GM21619 (cell line): ENCODE measurements around the gene ZNF580.
A peak's percentile ranks its signal among the peaks of the same experiment; 100 is the strongest.

Experiments
- ATAC-seq: cut with Tn5 transposase; IDR thresholded peaks from one replicate; pipeline ENCODE4 v1.9.1; 2021; ENCODE audit not compliant: unreplicated experiment

Gene ZNF580

DNA sequence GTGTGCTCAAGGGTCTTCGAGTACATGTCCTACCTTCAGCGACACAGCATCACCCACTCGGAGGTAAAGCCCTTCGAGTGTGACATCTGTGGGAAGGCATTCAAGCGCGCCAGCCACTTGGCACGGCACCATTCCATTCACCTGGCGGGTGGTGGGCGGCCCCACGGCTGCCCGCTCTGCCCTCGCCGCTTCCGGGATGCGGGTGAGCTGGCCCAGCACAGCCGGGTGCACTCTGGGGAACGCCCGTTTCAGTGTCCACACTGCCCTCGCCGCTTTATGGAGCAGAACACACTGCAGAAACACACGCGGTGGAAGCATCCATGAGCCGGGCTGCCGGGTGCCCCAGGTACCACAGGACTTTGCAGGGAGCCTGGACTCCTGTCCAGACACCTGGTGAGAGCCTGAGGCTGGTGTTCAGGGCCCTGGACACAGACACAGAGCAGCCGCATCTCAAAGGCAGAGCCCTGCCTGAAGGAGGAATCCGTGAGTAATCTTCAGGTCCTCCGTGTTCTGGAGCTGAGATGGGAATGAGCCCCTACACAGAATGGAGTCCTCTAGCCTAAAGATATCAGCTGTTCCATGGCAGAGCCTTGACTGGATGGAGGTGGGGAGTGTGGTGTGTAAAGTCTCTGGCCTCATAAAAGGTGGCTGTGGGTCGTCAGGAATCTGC is 4.2 kb downstream of the ZNF580 start:
- no peak for ATAC-seq

DNA sequence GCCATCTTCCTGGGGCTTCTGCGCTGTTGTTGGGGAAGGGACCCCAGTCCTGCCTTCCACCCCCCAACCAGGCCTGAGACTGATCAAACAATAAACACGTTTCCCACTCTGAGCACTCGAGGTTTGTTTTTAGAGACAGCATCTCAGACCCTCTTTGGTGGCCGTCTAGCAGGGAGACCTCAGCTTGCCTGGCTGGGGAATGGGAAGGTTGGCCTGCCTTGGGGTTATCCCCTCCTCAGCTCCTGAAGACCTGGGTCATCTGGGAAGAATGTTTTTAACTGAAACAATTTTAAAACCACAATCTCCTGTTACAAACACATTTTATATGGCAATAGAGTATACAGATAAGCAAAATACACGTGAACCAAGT is 4.7 kb downstream of the ZNF580 start:
- no peak for ATAC-seq

DNA sequence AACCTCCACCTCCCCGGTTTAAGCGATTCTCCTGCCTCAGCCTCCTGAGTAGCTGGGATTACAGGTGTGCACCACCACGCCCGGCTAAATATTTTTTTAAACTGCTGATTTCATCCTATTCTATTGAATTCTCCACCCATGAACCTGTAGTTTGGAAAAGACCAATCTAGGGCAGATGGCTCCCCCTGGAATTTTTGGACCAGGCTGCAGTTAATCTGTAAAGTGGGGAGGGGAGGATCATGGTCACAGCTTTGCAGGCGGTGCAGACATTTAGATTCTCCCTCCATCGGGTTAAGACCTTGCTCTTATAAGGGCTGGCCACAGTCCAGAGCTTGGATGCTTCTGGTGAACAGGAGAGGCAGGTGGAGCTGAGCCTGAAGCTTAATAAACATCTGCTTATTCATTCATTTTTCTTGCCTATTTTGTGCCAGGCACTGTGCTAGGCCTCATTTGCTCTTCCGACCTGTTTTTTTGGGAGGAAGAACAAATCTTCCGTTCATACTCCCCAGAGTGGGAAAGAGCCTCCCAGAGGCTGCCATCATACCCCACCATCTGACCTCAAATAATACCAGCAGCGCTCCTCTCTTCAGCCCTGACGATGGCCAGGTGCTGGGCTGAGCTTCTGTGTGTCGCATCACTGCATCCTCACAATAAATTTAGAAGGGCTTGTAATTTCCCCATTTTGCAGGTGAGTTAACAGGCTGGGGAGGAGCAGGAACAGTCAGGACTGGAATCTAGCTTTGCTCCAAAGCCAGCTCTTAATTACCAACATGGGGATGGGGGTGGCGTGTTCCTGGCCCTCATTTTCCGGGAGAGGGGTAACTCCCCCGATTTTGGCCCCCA is 6.3 kb downstream of the ZNF580 start:
- ATAC-seq: no peak

DNA sequence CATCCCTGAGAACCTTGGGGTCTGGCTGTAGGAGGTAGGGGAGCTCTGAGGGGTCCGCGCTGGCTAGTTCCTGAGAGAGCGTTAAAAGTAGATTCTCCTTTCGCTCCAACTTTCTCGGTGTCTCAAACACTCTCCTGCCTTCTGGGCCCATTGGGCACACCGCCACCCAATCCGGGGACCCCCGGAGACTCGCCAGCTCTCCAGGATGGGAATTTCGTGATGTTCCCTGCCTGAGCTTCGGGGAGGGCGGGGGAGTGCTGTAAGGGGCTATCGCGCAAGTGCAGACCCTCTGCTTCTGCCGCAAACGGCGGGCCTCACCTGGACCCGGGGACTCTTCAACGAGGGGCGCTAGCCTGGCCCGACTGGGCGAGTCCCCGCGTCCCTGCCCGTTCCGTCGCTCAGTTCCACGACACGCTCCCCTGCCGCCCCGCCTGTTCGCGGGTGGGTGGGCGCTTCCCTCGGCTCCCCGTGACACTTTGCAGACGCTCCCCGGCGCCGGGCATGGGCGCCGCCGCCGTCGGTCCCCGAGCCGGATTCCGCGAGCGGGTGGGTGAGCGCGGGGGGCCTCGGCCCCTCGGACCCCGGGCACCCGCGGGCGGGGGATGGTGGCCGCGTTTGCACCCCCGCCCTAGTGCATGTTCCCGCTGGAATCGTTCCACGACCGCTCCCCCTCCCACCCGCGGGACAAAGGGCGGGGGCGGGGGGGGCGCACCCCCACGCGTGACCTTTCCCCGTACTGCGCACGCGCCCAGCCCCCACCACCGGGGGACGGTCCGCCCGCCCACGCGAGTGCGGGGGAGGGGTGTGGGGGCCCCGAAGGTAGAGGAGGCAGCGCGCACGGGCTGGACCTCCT is 7.2 kb downstream of the ZNF580 start, which contains the start of gene CCDC106:
Gene CCDC106, plus strand, starts transcription at position 481 of the 853 bp plus-strand sequence. CDS start 835 bp downstream, outside the sequence.
- ATAC-seq: no peak

DNA sequence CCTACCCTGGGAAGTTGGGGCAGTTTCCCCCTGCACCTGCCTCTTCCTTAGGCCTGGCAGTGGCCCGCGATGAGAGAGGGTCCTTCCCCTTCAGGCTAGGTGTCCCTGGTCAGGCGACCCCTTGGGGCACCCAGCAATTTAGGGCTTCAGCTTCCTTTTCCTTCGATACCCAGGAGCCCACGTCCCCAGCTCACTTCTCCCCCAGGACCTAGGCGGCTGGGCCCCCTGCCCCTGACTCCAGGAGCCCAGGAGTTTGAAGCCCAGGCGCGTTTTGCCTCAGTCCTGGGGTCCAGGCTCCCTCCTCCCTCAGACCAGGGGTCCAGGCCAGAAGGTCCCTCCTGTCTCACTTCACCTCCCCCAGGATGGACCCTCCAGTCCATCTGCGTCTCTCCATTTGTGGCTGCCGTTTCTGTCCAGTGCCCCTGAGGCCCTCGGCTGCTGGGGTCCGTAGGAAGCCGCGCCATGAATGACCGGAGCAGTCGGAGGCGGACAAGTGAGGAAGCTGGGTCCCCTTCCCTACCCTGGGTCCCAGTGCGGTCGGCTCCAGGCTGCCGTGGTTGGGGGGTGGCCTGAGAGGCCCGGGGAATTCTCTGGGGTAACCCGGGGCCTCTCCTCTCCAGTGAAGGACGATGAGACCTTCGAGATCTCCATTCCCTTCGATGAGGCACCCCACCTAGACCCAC is 7.9 kb downstream of the ZNF580 start:
- no peak for ATAC-seq

DNA sequence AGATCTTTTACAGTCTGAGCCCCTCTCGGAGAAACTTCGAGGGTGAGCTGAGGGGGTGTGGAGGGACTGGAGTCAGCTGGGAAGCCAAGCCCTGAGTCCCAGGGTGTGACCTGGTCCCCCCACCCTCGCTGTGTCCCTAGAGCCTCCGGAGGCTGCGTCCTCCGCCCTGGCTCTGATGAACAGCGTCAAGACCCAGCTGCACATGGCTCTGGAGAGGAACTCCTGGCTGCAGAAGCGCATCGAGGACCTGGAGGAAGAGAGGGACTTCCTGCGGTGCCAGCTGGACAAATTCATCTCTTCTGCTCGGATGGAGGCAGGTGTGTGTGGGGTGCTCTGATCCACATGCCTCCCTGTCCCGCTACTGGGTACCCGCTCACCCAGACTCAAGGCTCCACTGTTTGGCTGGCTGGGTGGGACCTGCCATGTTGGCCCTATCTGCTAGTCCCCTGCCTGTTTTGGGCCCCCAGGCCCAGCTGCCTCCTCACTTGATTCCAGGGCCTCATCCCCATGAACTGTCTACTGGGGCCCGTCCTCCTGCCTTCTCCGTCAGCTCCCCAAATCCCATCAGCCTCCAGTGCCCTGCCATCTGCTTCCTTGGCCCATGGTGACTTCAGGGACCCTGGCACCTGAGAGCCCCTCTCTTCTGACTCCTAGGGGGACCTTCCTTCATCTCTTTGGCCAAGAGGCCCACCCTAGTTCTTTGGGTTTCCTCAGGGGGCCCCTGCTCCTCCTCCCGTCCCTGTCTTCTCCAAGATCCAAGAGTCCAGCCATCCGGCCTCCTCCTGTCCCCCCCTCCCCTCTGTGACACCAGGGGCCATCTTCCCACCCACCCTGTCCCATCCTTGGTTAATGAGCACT is 8.7 kb downstream of the ZNF580 start:
- ATAC-seq: no peak

DNA sequence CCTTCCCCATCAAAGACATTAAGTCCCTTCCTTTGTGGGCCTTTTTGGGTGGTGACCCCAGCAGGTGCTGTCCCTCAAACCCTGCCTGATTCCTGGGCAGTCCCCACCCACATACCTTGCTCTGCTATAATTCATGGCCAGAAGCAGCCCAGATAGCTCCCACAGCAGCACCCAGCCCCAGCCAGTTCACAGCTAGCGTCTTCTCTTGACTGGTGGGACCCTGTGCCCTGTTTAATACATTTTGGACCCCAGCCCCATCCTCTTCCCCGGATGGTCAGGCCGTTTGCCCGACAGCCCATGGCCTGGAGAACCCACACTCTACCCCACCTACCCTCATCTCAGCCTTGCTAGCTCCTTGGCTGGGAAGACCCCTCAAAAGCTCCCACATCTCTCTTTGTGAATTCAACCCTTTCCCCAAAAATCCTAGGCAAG is 9.3 kb downstream of the ZNF580 start:
- ATAC-seq: no peak

DNA sequence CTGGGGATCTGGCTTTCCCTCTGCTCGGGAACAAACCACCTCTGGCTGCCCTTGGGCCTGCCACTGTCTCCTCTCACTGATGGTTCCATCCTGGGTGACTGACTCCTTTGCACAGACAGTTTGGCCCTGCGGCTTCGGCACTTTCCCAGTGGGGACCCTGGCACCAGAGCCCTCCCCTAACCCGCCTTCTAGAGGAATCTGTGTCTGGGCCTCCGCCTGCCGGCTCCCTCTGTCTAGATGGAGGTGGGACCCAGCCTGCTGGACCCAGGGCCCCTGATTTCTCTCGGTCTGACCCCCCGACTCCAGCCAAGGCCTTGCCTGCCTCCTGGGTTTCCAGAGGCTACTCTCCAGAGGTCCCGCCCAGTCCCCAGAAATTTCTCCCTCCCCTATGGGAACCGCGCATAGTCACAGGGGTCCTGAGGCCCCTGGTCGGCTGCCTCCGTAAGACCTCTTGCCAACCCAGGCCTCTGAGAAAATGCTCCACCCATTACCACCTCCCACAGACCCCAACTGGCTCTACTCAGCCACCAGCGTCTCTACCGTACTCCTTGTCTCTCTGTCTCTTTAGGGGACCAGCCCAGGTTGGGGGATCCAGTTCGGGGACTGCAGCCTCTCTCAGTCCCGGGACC is 9.9 kb downstream of the ZNF580 start:
- ATAC-seq: no peak

DNA sequence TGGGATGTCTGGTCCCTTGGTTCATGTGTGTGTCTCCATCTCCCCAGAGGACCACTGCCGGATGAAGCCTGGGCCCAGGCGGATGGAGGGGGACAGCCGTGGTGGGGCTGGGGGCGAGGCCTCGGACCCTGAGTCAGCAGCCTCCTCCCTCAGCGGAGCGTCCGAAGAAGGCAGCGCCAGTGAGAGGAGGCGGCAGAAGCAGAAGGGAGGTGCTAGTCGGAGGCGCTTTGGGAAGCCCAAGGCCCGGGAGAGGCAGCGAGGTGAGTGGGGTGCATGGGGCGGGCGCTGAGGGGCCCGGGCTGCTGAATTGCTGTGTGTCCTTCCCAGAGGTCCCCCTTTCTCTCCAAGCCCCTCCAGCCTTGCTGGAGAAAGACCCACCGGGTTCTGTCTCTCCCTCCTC is 10.4 kb downstream of the ZNF580 start:
- no peak for ATAC-seq

DNA sequence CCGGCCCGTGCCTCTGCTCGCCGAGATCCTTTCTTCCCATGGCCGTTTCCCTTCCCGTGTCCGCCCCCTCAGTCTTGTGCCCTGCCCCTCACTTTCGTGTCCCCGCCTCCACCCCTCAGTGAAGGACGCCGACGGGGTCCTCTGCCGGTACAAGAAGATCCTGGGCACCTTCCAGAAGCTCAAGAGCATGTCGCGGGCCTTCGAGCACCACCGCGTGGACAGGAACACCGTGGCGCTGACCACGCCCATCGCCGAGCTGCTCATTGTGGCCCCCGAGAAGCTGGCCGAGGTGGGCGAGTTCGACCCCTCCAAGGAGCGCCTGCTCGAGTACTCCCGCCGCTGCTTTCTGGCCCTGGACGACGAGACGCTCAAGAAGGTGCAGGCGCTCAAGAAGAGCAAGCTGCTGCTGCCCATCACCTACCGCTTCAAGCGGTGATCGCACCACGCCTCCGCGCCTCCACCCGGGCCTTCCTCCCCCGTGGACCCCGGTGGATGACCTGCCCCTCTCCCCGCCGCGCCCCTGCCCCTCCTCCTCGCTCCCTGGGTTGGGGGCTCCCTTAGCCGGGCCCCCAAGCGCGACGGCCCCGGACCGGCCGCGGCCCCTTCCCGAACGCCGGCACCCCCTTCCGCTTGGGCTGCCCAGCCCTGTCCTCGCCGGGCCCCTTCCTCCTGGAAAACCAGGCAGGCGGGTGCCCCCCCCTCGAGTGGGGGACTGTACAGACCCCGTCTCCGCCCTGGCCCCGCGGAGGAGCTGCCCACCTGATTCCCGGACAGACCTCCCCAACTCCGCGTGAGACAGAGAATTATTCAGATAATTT is 11.7 kb downstream of the ZNF580 start:
- no peak for ATAC-seq

DNA sequence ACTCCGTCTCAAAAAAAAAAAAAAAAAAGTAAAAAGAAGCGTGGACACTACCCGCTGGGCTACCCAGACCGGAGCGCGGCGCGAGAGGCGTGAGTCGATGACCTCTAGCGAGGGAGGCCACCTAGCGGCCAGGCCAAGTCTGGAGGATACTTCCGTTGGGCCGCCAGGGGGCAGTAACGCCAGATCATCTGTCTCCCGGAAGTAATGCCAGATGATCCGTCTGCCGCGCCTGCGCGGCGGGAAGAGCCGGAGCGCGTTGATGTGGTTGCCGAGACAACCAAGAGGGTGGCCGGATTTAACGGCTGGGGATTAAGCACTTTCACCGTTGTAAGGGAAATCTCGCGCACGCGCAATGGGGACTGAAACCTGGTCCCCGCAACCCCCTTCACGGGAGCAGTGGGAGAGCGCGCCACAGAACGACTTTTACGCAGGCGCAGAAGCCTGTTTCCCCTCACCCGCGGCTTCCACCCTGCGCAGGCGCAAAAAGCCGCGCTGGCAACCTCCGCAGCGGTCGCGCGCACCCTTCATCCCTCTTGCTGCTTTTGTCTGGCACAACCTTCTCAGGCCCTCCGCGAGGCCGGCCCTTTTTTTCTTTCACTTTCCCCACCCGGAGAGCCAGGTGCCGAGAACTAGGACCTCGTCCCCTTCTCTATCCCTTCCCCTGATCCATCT is 13.0 kb downstream of the ZNF580 start:
- peak; percentile 34 for ATAC-seq

DNA sequence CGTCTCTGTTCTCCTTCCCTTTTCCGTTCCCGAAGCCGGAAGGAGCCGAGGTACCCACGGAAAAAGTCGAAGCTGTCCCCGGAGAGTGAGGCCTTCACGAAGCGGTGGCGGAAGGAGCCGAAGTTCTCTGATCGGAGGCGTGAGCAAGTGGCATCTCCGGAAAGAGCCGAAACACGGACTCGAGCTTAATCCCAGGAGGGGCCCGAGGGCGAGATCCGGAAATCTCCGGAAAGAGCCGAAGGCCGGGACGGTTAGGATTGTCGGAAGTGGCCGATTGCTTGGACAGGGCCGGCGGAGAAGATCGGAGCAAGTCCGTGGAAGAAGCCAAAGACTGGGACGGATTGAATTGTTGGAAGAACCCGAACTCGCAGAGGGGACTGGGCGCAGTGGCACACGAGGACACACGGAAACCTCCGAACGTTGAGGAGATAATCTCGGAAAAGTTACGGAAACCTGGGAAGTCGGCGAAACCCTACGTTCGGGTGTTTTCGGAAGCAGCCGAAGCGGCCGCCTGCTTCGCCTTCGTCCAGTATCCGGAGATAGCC is 13.6 kb downstream of the ZNF580 start:
- peak; percentile 50 for ATAC-seq

DNA sequence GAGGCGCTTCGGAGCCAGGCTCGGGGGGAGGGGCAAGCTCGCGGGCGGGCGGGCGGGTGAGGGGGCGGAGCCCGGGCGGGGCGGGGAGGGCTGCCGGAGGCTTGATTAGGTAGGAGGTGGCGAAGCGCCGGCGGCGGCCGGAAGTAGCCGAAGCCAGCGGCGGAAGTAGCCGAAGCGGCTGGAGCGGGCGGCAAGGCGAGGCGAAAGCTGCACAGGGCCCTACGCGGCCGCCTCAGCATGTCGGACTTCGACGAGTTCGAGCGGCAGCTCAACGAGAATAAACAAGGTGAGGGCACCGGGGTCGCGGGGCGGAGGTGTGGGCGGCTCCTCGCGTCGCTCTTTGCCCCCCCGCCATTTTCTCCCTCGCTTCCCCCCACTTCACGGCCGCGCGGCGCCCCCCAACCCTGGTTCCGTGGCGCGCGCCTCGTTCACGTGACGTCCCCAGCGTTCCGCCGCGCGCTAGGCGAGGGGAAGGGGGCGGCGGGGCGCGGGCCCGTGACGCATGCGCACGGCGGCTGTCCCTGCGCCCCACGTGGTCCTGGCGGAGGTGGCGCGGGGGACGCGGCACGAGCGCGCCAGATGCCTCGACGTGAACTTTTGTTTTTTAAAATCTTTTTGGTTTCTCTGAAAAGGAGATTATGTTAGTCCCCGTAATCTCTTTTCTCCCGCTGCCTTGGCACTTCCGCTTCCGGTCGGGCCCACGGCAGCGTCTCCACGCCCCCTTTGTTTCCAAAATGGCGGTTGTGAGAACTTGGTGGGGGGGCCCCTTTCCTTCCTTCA is 14.3 kb downstream of the ZNF580 start, which contains the start of gene U2AF2:
Gene U2AF2, plus strand, starts transcription at position 168 of the 780 bp plus-strand sequence. Its CDS starts 70 bp downstream, at position 238.
- ATAC-seq: peak; percentile 32

DNA sequence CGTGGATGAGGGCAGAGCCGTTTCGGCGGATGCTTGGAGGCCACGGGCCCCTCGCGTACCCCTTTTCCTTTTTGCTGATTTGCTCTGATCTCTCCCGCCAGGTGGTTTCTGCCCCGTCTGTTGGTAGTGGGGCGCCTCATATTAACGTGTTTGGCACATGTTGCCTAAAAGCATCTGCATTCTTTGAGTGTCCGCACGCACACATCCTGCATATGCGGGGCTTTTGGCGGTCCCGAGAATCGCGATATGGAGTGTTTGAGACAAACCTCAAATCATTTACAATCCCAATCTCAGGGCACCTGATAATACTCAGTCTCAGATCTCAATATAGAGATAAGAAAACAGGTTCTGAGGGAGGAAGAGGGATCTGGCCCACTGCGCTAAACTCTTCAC is 14.8 kb downstream of the ZNF580 start:
- no peak for ATAC-seq

DNA sequence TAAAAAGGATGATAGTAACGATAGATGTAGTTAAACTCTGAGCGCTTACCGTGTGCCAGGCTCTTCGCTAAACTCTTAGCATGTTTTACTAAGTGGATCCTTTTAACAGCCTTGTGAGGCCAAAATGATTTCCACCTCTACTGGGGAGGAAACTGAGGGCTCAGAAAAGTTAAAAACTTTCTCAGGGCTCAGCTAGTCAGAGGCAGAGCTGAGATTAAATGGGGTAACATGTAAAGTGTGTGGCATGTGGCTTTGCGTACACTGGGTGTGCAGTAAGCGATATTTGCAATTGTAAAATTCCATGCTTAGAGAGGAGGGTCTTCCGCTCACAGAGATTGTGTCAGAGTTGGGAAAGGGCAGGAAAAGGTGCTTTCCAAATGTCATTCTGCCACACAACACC is 15.8 kb downstream of the ZNF580 start:
- no peak for ATAC-seq

DNA sequence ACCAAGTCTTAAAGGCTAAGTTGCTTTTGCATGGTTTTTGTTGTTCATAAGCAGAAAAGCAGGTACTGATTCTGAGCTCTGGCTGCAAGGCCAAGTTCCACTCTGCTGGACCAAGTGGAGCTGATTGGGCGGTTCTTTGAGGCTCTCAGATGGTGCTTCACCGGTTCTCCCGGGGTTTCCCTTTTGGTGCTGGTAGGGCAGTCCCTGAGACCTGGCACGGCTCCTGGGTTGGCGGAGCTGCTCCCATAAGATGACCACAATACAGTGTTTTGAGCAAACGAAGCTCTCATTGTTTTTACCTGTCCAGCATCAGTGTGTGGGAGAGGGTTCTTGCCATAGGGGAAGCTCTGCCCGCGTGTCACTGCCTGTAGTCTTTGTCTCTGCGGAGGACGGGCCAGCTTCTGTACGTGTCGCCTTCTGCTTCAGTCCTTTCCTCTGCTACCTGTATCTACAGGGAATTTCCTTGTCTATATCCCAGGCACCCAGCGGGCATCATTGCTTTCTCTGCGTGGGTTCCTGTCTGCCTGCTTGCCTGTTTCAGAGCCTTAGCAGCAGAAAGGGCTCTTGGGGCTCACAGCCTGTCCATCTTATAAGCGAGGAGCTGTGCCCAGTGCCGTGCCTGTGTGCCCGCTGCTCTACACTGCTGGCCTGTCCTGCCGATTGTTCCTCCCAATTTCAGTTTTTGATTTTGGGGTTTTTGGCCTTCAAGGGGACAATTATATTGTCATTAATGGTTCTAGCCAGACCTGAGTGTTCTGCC is 16.4 kb downstream of the ZNF580 start:
- no peak for ATAC-seq
